T47D (cell line): ENCODE measurements around the gene RBFOX2.
"Not testable (repeated sequence)": the region's sequence is repeated elsewhere in the genome, so short reads cannot be mapped to it uniquely, and the experiment has no call there.

Experiments used
- DNase-seq, 2 experiments: peaks; one replicate each; pipeline versions ENCODE4 v3.0.0 to v3.0.0-alpha.2; 2011 to 2012; ENCODE audit warnings: low read depth in 1 of 2, low spot score in 1 of 2
- JUND ChIP-seq: IDR thresholded peaks from 2 replicates; pipeline ENCODE4 v1.6.1; 2012; ENCODE audit warnings: low read depth
- in situ Hi-C: cut with HindIII; loops from 2 replicates; pipeline ENCODE4 v1.10.0; 2016; ENCODE audit warnings: low sequenced_read_pairs, low pct_unique_long_range_greater_than_20kb

The RBFOX2 gene, protein sequence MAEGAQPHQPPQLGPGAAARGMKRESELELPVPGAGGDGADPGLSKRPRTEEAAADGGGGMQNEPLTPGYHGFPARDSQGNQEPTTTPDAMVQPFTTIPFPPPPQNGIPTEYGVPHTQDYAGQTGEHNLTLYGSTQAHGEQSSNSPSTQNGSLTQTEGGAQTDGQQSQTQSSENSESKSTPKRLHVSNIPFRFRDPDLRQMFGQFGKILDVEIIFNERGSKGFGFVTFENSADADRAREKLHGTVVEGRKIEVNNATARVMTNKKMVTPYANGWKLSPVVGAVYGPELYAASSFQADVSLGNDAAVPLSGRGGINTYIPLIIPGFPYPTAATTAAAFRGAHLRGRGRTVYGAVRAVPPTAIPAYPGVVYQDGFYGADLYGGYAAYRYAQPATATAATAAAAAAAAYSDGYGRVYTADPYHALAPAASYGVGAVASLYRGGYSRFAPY

DNA sequence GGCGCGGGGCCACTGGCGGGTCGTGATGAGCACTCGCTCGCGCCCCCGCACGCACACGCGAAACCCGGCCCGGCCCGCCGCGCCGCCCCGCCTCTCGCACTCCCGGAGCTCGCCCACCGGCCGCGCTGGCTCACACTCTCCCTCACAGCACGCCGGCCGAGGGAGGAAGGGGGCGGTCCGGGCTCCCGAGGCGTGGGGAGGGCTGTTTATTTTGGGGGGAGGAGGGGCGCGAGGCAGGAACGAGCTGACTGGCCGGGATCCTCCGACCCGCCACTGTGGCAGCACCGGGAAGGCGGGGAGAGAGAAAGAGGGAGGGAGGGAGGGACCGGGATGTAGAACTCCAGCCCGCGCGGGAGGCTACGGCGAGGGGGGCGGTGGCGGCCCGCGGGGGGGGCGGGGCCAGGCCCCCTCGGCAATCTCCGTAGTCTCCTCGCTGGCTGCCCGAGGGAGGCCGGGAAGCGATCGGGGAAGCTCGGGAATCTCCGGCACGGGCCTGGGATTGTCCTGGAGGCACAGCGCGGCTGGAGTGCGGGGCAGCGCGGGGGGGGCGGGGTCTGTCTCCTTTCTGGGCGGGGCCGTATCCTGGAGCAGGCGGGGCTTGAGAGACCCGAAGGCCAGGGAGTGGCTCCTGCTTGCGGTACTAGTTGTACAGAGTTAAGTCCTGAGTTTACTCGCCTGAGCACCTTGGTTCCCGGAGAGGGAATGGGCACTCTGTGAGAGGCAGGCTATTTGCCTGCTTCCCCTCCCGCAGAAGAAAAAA, at the start of gene RBFOX2:
Gene RBFOX2, minus strand, starts transcription at position 179 of the 760 bp plus-strand sequence. CDS start 399 bp downstream, outside the sequence.
- DNase-seq = peak; percentile 93 to 97
- in situ Hi-C loops = no loop called here
- TF ChIP-seq JUND = no peak

GRCh38 chr22:36077271-36077670, 48.6 kb upstream of the RBFOX2 start:
- in situ Hi-C loops = no loop called here
- no peak for TF ChIP-seq JUND
- DNase-seq = peak in 1 of 2 experiments; percentile 47

- no peak for TF ChIP-seq JUND
- DNase-seq = no peak
- in situ Hi-C loops = no loop called here
These were observed 47.1 kb upstream of the RBFOX2 start for GRCh38 chr22:36075724-36076123.

- no peak for DNase-seq
- in situ Hi-C loops = no loop called here
- no peak for TF ChIP-seq JUND
These were observed 46.6 kb upstream of the RBFOX2 start for GRCh38 chr22:36075230-36075629.

- in situ Hi-C loops = no loop called here
- no peak for TF ChIP-seq JUND
- no peak for DNase-seq
These were observed 44.9 kb upstream of the RBFOX2 start for GRCh38 chr22:36073476-36073875.

DNA sequence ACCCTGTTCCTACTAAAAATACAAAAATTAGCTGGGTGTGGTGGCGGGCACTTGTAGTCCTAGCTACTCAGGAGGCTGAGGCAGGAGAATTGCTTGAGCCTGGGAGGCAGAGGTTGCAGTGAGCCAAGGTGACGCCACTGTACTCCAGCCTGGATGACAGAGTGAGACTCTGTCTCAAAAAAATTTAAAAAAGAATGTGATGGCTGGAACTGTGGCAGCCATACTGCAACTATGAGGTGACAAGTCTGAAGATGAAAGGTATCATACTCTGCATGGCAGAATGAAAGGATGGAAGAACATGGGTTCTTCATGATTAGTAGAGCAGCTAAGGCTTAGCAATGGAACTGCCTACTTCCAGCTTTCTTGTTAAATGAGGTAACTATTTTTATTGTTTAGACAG, 42.0 kb upstream of the RBFOX2 start:
- DNase-seq, in situ Hi-C loops: not testable (repeated sequence)

GRCh38 chr22:36069368-36069767, 40.7 kb upstream of the RBFOX2 start:
- no peak for TF ChIP-seq JUND
- in situ Hi-C loops = no loop called here
- no peak for DNase-seq

DNA sequence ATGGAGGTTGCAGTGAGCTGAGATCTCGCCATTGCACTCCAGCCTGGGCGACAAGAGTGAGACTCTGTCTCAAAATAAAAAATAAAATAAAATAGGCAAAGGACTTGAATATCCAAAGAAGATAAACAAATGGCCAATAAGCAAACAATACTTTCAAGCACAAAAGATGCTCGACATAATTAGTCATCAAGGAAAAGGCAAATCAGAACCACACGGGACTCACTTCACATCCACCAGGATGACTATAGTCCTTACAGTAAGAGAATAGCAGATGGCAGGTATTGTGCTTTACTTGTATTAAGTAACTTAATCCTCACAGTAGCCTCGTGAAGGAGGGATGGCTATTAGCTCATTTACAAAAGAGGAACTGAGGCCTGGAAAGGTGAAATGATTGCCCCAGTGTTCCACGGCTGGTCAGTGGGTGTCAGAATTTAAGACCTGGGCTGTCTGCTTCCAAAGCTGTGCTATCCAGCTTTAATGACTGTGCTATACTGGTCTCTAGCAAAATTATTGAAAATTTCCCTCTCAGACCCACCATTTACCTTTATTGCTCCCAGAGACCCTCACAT, 40.2 kb upstream of the RBFOX2 start:
- DNase-seq = no peak
- TF ChIP-seq JUND = no peak
- in situ Hi-C loops = no loop called here

GRCh38 chr22:36067235-36067558, 38.6 kb upstream of the RBFOX2 start:
- no peak for TF ChIP-seq JUND
- DNase-seq = no peak
- in situ Hi-C loops = no loop called here

- peak; percentile 44 to 89 for DNase-seq
- in situ Hi-C loops = no loop called here
- no peak for TF ChIP-seq JUND
These were observed 37.3 kb upstream of the RBFOX2 start for GRCh38 chr22:36065775-36066544.

DNA sequence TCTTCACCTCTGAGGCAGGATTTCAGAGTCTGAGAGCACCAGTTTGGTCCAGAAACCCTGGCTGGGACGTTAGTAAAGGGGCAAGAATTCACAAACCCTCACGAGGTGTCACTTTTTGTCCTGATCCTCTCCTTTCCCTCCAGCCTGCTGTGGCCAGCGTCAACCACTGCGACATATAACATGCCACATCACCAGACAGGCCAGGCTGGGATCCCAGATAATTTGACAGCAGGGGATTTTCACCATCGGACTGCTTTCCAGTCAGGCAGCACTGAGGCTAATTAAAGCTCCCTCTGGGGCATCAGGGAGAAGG, 36.8 kb upstream of the RBFOX2 start:
- TF ChIP-seq JUND = no peak
- DNase-seq = peak in 1 of 2 experiments; percentile 5
- in situ Hi-C loops = no loop called here

DNA sequence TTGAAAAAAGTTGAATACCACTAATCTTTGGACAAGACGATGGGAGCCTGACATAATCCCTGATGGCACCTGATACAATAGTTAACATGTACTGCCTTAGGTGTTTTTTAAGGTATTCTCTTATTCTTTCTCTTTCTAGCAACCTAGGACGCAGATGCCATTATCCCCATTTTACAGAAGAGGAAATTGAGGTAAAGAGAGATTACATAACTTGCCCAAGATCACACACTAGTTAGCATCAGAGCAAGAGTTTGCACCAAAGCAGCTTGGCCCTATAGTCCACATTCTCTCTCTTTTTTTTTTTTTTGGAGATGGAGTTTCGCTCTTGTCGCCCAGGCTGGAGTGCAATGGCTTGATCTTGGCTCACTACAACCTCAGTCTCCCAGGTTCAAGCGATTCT, 35.7 kb upstream of the RBFOX2 start:
- TF ChIP-seq JUND = no peak
- DNase-seq = no peak
- in situ Hi-C loops = no loop called here
